ENCODE data around the gene AKAP8L.

The AKAP8L gene

DNA sequence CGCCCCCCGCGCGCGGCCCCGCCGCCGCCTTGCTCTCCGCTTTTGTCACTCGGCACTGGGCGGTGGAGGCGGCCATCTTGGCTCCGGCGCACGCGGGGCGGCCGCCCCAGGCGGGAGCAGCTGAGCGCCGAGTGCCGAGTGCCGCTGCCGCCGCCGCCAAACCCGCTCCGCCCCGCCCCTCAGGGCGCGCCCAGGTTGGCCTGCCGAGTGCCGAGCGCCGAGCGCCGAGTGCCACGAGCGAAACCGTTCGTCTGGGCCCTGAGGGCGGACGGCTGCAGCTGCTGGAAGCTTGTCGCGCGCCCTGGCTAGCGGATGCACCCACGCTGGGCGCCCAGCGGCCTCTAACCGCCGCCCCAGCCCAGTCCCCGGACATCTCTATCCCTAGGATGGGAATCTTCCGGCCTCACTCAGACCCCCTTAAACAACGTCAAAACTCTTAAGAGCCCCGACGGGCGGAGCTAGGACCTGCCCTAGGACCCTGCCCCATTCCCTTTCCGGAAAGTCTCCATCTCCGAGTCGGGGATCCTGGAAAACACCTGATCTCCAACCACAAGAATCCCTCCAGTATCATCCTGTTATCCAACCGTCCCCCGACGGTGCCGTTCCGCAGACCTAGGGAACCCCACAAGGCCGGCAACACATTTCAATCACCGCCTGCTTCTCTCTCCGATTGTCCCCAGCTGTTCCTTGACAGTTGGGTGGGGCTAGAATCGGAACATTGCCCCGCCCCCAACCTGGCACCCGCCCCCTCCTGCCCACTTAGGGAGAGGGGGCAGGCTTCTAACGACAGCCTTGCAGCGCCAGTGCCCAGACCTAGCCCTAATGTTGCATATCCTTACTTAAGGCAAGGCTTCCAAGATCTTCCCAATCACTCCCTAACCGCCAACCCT, 14.1 kb upstream of the AKAP8L start:
- peak; percentile 69 for DNase-seq

DNA sequence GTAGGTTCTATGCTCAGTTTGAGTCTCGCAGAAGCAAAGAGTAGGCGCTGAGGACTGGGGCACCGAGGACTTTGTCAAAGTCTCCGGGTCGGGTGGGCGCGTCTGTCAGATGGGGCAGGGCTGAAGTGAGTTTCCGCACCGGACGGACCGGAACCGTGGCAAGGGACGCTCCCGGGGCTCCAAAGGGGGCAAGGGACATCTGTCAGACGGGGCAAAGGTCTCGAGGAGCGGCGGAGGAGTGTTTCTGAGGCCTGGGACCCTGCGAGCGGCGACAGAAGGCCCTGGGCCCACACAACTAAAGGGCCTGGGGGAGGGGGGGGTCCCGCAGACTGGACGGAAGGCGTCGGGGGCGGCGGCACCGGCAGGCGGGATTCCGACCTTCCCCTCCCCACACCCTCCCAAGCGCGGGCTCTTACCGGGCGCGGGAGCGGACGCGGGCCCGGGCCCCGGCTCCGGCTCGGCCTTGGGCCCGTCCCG, 13.3 kb upstream of the AKAP8L start:
- DNase-seq: no peak

DNA sequence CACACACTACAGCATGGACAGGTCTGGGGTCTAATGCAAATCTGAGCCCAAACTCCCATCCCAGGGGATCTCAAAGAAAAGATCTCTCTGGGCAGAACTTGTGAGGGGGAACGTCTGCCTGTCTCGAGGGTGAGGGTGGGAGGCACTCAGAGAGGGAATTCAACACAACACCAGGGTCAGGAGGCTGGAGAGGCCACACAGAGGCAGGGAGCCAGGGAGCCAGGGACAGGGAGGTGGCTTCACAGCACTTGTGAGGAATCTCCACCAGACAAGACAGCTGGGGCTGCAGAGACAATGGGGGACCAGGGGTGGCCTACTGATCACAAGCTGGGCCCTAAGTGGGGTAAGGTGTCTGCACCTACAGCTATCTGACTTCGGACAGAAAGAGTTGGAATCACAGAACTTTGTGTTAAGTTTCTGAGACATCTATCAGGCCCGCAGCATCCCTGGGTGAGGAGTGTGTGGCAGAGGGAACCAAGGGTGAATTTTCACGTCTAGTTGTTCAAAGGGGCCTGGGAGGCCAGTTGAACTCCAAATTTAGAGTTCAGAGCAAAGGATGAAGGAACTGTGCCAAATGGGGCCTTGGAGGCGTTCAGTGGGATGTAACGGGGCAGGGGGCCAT, 12.7 kb upstream of the AKAP8L start:
- DNase-seq: no peak

DNA sequence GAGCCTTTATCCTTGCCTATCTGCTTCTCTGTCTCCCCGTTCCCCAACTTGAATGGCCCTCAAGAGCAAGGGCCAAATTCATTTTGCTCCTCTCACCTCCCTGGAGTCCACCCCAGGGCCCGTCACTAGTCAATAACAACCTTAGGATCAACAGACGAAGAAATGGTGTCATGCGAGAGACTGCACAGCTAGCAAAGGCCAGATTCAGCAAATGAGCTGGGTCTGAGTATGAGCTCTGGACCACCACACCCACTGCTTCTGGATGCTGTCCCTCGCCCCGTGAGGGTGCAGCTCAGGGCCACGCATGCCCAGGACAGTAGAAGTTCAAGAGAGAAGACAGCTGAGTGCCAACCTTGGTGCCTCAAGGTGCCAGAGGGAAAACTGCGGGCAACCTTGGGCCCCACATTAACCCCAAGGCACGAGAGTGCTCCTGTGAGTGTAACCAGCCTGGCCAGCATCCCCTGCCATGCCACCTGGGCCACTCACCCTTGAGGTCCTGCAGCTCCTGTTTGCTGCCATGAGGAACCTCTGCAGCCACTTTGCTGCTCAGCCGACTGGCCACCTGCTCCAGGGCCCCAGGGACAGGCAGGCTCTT, 11.8 kb upstream of the AKAP8L start:
- DNase-seq: no peak

DNA sequence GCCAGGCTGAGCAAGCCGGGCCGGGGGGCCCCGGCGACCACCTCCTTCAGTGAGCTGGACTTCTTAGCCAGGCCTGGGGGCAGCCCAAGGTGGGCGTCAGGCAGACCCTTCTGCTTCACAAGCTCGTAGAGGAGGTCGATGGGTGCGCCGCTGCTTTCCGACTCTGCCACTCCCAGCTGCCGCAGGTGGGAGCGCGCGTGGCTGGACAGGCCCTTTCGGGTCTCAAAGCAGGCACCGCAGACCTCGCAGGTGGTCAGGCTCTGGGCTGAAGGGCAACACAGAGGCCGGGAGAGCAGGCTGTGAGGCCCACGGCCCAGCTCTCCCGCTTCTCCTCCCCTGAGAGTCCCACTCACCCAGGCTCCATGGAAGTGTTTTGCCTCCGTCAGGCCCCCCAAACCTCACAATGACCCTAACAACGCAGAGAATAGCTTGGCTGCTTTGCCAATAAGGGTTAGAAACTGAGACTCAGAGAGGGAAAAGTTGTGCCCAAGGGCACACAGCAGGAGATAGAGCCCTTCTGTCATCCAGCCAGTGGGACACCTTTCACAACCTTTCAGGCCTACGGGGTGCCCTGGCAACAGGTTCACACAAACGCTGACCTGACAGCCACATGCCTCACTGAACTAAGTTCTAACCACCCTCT, 11.2 kb upstream of the AKAP8L start:
- DNase-seq: no peak

DNA sequence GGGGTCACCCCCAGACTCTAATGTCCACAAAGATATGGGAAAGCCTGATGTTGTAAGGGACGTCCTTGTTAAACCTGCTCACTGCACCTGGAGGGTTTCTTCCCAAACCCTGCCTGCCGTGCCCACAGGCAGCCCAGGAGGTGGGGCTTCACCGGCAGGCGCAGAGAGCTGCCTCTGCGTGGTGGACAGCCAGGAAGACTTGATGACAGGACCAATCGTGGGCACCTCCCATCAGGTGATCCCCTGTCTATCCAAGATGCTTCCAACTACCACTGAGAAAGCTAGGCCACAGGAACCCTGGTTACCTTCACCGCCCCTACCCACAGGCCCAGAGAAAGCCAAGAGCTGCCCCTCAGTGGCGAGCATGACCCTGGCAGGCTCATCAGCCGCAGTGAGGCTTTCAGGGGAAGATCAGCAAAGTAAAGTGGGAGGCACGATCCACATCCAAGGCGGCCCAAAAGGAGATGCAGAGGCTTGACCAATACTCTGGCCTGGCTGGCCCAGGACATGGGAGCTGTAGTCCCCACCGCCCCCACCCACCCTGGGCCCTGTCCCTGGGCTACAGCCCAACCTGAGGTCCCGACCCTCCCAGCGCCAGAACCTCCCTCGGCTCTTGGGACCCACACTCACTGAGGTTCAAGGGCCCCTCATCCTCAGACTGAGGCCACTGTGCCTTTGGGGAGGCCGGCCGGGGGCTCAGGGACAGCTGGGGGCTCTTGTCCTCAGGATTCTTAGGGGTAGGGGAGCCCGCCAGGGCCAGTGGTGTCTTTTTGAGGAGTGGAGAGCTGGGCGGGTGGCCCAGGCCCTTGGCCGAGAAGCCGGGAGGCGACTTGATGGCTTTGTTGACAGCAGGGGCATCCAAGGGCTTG, 10.4 kb upstream of the AKAP8L start:
- no peak for DNase-seq

DNA sequence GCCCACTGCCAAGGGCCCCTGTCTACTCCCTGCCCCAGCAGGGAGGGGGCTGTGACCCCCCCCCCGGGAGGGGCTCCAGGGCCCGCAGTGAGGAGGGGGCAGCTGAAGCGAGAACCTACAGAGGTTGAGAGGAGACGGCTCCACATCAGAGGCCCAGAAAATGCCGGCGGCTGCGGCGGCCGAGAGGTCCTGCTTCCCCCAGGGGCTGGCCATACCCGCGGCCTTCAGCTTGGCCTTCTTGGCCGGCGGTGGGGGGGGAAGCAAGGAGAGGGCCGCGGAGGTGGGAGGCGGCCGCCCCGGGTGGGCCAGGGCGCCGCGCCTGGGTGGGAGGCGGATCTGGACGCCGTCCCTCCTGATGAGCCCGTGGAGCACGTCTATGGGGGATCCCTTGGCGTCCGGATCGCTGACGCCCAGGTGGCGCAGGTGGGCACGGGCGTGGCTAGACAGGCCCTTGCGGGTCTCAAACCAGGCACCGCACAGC, 9.2 kb upstream of the AKAP8L start:
- no peak for DNase-seq

DNA sequence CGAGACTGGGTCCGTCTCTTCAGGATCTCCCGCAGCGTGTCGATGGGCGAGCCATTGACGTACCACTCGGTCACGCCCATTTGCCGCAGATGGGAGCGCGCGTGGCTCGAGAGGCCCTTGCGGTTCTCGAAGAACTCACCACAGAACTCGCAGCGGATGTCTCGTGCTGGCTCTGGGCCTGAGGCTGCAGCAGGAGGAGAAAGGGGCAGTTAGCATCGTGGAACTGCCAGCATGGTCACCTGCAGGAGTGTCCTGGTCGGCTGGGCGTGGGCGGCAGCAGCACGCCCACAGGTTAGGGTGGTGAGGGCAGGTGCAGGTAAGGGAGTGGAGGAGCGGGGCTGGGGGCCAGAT, 8.5 kb upstream of the AKAP8L start:
- DNase-seq: no peak

DNA sequence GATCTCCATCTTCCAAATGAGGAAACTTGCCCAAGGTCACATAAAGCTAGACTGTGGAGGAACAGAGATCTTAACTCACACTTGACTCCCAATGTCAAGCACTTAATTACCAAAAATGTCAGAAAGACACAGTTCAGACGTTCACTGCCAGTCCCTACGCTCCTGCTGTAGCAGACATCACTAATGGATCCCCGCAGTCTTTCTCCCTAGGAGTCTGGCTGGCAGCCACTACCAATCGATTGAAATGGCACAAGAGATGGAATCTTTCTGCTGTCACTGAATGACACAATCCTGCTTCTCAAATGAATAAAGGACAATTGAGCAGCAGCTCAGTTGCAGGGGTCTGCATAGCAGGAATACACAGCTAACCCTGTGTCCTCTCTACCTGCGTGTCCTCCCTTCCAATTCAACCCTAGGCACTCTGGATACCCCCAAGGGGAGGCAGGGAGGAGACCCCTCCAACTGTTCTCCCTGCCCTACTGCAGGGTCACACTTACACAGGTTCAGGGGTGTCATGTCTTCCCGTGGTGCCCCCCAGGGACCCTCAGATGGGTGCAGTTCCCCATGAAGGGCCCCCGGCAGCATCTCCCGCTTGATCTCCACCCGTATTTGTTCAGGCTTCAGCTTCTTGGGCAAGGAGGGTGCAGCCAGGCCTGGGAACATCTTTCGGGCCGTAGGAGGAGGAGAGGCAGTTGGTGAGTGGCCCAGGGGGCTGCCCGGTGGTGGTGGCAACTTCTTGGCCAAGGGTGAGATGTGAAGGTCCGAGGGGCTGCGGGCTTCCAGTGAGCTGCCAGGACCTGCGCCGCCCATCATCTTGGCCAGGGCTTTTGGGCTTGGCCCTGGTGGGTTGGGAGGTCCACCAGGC, 7.9 kb upstream of the AKAP8L start:
- no peak for DNase-seq

DNA sequence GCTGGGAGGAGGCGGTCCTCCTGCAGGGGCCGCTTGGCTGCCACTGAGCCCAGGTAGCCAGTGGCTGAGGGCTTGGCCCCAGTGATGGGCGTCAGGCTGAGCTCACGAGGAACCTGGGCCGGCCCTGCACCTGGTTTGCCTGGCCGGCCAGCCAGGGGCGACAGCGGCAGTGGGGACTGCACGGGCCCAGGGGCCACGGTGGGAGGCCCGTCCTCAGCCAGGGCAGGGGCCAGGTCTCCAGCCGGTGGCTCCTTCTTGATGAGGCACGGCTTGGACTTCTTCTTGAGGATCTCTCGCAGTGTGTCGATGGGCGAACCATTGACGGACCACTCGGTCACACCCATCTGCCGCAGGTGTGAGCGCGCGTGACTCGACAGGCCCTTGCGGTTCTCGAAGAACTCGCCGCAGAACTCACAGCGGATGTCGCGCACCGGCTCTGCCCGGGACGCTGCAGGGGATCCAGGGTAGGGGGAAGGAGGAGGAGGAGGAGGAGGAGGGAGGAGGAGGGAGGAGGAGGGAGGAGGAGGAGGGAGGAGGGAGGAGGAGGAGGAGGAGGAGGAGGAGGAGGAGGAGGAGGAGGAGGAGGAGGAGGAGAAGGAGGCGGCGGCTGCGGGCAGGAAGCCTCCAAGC, 6.6 kb upstream of the AKAP8L start:
- no peak for DNase-seq

DNA sequence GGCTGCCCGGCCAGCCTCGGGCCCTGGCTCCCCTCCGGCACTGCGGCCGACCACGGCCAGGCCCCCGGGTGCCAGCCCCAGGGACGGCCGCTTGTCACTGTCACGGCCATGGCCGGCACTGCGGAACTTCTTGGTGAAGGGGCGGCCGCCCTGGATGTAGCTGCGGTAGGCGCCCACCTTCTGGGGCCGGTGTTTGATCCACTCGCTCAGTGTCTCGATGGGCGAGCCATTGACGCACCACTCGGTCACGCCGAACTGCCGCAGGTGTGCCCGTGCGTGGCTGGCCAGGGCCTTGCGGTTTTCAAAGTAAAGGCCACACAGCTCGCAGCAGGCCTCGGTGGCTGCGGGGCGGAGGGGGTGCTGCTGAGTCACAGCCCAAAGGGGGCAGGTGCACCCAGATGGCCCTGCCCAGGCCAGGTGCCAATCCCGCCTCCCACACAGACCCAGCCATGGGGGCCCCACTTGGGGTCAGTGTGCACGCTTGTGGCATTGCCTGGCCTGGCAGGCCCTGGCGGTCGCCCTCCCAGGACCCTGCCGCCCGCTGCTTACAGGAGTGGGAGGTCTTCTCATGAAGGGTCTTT, 6.0 kb upstream of the AKAP8L start:
- DNase-seq: no peak

DNA sequence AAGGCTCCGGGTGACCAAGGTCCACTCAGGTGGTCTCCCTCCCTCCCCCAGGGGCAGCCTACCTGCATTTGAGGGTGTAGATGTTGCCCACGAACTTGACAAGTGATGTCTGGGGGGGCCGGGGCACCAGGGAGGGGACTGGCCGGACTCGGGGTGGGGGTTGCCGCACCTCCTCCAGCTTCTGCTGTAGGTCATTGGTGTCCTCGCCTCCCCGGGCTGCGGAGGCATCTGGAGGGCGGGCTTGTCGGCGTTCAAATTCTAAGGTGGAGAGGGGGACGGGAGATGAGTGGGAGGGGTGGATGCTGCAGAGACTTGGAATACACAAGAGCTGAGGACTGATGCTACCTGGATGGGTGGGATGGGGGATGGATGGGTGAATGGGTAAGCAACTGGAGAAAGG, 5.3 kb upstream of the AKAP8L start:
- DNase-seq: no peak

DNA sequence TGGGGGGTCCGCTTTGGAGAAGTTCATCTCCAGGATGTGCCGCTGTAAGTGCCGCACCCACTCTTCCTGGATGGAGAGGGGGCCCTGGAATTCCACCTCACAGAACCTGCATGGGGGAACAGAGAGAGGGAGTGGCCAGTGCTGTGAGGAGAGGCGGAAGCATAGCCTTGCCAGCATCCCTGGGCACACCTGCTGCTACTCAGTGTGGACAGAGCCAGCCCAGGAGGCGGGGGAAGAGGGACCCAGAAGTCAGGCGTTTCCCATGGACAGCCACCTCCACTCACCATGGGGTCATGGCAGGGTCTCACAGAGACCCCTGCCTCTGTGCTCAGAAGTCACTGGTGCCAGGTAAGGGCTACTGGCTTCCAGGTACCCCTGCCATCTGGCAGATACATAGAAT, 4.3 kb upstream of the AKAP8L start:
- DNase-seq: no peak

DNA sequence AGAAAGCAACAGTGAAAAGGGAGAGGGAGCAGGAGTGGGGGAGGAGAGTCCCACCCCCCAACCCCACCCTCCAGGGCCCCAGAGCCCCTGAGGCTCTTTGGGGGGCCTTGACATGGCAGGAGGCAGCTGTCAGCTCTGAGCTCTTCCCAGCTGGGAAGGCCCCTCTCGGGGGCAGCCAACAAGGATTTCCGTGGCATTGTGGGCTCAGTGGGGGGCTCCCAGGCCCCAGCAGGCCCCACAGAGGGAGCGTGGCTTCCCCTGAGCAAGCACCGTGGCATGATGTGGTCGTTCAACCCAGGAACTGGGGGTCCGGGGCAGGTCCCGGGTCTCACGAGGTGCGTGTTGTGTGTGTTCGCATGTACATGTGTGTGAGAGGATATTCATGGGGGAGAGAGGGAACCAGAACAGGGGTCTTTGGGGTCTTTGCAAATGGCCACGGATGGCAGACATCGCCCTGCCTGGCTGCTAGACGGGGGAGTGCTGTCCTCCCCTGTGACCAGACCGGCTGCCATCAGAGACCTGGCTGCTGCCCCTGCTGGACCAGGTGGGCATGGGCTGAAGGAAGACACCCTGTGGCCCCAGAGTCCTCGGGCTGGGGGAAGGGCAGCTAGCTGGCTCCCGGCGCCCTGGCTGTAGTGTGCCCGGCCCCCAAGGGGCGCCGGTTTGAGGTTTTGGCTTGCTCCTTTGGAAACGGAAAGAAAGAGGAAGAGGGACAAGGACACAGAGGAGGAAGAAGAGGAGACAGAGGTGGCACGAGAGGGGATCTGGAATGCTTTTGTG, 3.7 kb upstream of the AKAP8L start:
- no peak for DNase-seq

DNA sequence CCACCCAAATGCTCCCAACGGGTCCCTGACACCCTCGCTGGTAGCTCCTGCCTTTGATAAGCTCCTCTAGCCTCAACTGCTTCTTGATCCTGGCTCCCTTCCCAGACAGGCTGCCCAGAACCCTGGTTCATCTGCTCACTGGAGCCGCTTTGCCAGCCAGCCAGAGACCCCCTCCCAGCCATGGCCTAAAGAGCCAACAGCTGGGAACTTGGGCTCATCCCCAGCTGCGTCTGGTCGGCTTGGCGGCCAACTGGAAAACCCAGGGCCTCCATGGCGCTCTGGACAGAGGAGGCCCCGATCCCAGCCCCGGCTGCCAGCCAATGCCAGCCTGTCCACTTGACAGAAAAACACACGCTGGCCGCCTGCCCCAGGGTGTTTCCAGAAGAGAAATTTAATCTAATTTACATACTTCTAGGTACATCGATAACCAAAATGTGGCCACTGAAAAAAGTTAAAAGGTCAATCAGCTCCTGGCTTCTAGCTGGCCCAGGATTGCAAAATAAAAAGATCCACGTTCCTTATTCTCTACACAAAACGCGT, 3.0 kb upstream of the AKAP8L start:
- DNase-seq: peak; percentile 67

DNA sequence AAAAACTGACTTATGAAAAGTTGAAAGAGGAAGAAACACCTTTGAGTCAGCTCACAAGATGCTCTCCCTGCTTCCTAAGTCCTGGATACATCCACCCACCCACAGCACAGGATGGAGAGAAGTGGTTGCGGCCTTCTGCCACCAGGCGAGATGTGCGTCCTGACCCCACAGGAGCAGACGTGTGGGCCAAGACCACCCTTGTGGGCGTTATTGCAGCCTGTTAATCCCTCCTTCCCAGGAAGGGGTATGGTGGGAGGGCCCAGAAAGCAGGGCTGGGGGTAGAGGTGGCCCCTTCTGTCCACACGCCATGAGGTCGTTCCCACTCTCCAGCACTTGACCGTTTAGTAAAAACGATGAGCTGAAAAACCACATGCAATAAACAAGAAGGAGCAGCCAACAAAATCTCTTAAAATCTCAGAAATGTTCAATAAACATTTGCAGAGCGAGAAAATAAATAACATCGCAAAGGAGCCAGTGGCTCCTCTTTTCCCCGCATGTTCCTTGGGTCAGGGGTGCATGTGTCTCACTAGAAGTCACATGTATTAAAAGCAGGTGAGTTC, 2.4 kb upstream of the AKAP8L start:
- DNase-seq: no peak

DNA sequence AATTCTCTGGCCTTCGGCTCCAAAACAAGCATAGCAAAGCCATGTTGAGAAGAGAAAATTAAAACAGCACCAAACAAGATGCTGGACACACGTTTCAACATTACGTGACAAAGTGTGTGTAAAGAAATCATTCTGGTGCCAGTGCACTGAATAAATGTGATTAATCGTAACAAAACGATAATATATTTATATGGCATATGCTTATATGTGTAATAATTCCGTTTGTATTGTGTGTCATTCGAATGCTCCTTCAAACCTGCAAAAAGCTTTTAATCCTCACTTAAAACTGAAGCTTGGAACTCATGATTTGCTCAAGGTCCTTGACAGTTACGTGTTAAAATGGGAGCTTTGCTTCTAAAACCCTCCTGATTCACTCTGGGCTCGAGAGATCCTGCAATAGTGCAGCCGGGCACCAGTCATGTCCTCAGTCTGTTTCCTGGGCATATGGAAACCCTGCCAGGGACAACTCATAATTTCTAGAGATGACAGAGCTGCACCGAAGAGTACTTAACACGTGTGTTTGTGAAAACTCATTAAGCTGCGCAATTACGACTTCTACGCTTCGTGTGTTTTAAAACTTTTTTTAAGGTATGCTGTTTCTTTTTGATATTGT, 731 bp upstream of the AKAP8L start:
- no peak for DNase-seq

DNA sequence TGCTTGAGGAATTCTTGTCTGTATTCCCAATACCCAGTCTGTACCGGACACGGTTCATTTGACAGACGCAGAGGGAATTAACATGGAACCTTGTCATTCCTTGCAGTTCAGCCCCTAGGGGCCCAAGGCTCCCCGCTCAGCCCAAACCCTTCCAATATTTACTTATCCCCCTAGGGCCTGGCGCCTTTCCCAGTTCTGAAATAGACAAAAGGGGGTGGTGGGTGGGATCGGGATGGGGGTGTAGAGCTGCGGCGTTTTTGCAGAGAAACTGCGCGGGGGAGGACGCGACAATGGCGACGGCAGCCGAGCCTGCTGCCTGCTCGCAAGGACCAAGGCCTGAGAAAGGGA, 583 bp downstream of the AKAP8L start:
- no peak for DNase-seq

DNA sequence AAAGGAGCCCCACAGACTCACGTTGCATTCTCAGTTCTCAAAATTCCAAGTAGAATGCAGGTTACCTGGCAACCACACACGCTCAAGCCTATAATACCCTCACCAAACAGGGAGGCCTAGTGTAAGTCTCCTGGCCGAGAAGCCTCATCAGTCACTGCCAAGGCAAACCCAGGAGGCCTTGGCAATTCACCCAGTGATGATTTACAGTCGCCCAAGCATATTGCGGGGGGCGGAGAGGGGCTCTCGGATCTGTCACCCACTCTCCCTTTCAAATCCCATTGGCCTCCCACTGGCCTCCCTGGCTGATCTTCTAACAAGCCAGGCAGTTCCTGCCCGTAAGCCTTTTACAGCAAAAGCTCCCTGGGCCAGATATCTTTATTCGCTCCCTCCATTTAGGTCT, 1.1 kb downstream of the AKAP8L start:
- no peak for DNase-seq
